ENCODE results near the gene DPP6. TPM values are rescaled to one million over a fixed set of nuclear protein-coding genes. Genes with fewer than 3 reads are reported as not detected.
"Not testable (repeated sequence)": the region's sequence is repeated elsewhere in the genome, so short reads cannot be mapped to it uniquely, and the experiment has no call there.

The DPP6 gene
- total and polyA plus RNA-seq, 2 experiments from 2014 or later = not detected

- TF ChIP-seq ZNF331 (CRISPR knock-in tag; IDR thresholded peaks at IDR 0.05; ENCODE audit: low read depth) = no peak
- no peak for TF ChIP-seq ETS1 (IDR thresholded peaks at IDR 0.05)
- TF ChIP-seq STAT1 (IDR thresholded peaks at IDR 0.05; ENCODE audit: unreplicated experiment) = no peak
- no peak for TF ChIP-seq POLR2AphosphoS5 (IDR thresholded peaks at IDR 0.05; ENCODE audit: low read depth)
- TF ChIP-seq CREB1 (CRISPR knock-in tag; IDR thresholded peaks at IDR 0.05; ENCODE audit: low read depth) = no peak
- no peak for TF ChIP-seq NANOG (IDR thresholded peaks at IDR 0.05; ENCODE audit: borderline replicate concordance)
- H3K4me1 Mint-ChIP-seq = peaks cover 5% of the 10 kb centered on the region
- ATAC-seq = no peak
Measured at GRCh38 chr7:154676422-154677073, 624.4 kb downstream of the DPP6 start.

DNA sequence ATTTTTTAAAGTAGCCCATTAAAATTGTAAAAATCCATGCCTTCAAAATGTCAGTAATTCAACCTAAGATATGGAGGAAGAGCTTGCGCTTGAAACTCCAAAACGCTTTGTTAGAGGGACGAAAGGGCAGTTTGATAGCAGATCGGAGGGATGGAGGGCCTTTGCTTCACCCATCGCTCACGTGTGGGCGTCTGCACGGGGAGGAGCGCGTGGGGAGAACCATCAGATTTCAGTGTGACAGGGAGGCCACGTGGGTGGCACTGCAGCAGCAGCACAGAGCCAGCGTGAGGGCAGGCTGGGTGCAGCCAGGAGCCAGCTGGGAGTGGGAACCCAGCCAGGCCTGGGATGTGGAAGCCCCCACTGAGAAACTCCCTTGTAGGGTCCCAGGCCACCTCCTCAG is 625.3 kb downstream of the DPP6 start:
- Histone ChIP-seq H3K27me3 (ENCODE audit: insufficient read depth) (no peaks in the 10 kb centered on the region), H4K20me1 (replicated peaks; ENCODE audit: insufficient read depth) (no peaks in the 10 kb centered on the region), H3K4me3 (no peak overlapping the region), H3K79me2 (replicated peaks; ENCODE audit: insufficient read depth) (no peaks in the 10 kb centered on the region), H3K4me1 (ENCODE audit: insufficient read depth) (no peaks in the 10 kb centered on the region), H3K4me2 (no peak overlapping the region), H3K36me3 (ENCODE audit: insufficient read depth) (peaks cover 2% of the 10 kb centered on the region; the same call in 1 of the 2 replicates), H3K27ac (ENCODE audit: low read depth) (no peak overlapping the region), H3F3A (replicated peaks; ENCODE audit: low read depth) (no peaks in the 10 kb centered on the region), H2AFZ (no peak overlapping the region), H3K9me2 (ENCODE audit: insufficient read depth) (no peaks in the 10 kb centered on the region)
- TF ChIP-seq EZH2 (IDR thresholded peaks at IDR 0.05; ENCODE audit: low read depth, unreplicated experiment) (no peak), STAT1 (IDR thresholded peaks at IDR 0.05; ENCODE audit: unreplicated experiment) (no peak), ZNF114 (CRISPR knock-in tag; IDR thresholded peaks at IDR 0.05) (no peak), POLR2AphosphoS5 (IDR thresholded peaks at IDR 0.05; ENCODE audit: low read depth) (no peak), NANOG (IDR thresholded peaks at IDR 0.05; ENCODE audit: borderline replicate concordance) (no peak), CREB1 (CRISPR knock-in tag; IDR thresholded peaks at IDR 0.05; ENCODE audit: low read depth) (no peak)
- H3K27me3 Mint-ChIP-seq (ENCODE audit: insufficient read depth, low read depth, poor library complexity) = peaks cover 2% of the 10 kb centered on the region
- ATAC-seq (no peak), DNase-seq (ENCODE audit: low spot score) (no peak)
- H3K36me3 Mint-ChIP-seq (ENCODE audit: low read depth) = no peaks in the 10 kb centered on the region
- no peak overlapping the region for H3K27ac Mint-ChIP-seq
- H3K4me1 Mint-ChIP-seq = peaks cover 13% of the 10 kb centered on the region
- H3K4me3 Mint-ChIP-seq = no peak overlapping the region
- H3K9me3 Mint-ChIP-seq = no peaks in the 10 kb centered on the region; the same call in 2 of the 3 replicates

More at GRCh38 chr7:154676422-154677073, 624.4 kb downstream of the DPP6 start:
- no peaks in the 10 kb centered on the region for H3F3A ChIP-seq (replicated peaks; ENCODE audit: low read depth)
- no peaks in the 10 kb centered on the region for H3K36me3 Mint-ChIP-seq (ENCODE audit: low read depth)
- no peak overlapping the region for H3K27ac Mint-ChIP-seq
- H3K4me3 Mint-ChIP-seq = no peak overlapping the region
- H2AFZ ChIP-seq = no peak overlapping the region
- H3K4me2 ChIP-seq = no peak overlapping the region
- H3K4me3 ChIP-seq = no peak overlapping the region
- H3K79me2 ChIP-seq (replicated peaks; ENCODE audit: insufficient read depth) = no peaks in the 10 kb centered on the region
- H3K4me1 ChIP-seq (ENCODE audit: insufficient read depth) = no peaks in the 10 kb centered on the region
- H3K36me3 ChIP-seq (ENCODE audit: insufficient read depth) = no peaks in the 10 kb centered on the region; the same call in 1 of the 2 replicates
- peaks cover 2% of the 10 kb centered on the region for H3K27me3 Mint-ChIP-seq (ENCODE audit: insufficient read depth, low read depth, poor library complexity)
- H4K20me1 ChIP-seq (replicated peaks; ENCODE audit: insufficient read depth) = no peaks in the 10 kb centered on the region
- H3K27me3 ChIP-seq (ENCODE audit: insufficient read depth) = no peaks in the 10 kb centered on the region
- DNase-seq (ENCODE audit: low spot score) = no peak
- no peaks in the 10 kb centered on the region; the same call in 2 of the 3 replicates for H3K9me3 Mint-ChIP-seq
- H3K27ac ChIP-seq (ENCODE audit: low read depth) = no peak overlapping the region
- no peaks in the 10 kb centered on the region for H3K9me2 ChIP-seq (ENCODE audit: insufficient read depth)

GRCh38 chr7:154678001-154678550 is 625.9 kb downstream of the DPP6 start:
- H3K4me1 Mint-ChIP-seq = peaks cover 13% of the 10 kb centered on the region
- not testable (repeated sequence) for H3K79me2 ChIP-seq (replicated peaks; ENCODE audit: insufficient read depth); H3K9me2 ChIP-seq (ENCODE audit: insufficient read depth); H3K27ac Mint-ChIP-seq; H4K20me1 ChIP-seq (replicated peaks; ENCODE audit: insufficient read depth); H3K27me3 Mint-ChIP-seq (ENCODE audit: insufficient read depth, low read depth, poor library complexity); H3K4me3 Mint-ChIP-seq; H3K27ac ChIP-seq (ENCODE audit: low read depth); H2AFZ ChIP-seq; H3K36me3 ChIP-seq (ENCODE audit: insufficient read depth); H3K9me3 Mint-ChIP-seq; H3K27me3 ChIP-seq (ENCODE audit: insufficient read depth); DNase-seq (ENCODE audit: low spot score); H3K36me3 Mint-ChIP-seq (ENCODE audit: low read depth); H3K4me2 ChIP-seq; H3K4me3 ChIP-seq; H3F3A ChIP-seq (replicated peaks; ENCODE audit: low read depth); ATAC-seq; H3K4me1 ChIP-seq (ENCODE audit: insufficient read depth)
